ENCODE measurements around the gene DLK1.

Gene DLK1

GRCh38 chr14:100726550-100727085, at the start of gene DLK1:
DLK1 (plus strand) TSS chr14:100726892; CDS start chr14:100727069, 177 bp downstream.
- no peak within 1 kb of the TSS for H3K4me3 Mint-ChIP-seq
- no peak within 1 kb of the TSS for H3K27ac Mint-ChIP-seq
- H3K9me3 Mint-ChIP-seq (ENCODE audit: low read depth), result no peaks in the 10 kb centered on the region
- no peaks in the 10 kb centered on the region for H3K4me1 Mint-ChIP-seq (ENCODE audit: low read depth)
- no peaks in the 10 kb centered on the region for H3K36me3 Mint-ChIP-seq
- peaks cover 27% of the 10 kb centered on the region for H3K27me3 Mint-ChIP-seq

DNA sequence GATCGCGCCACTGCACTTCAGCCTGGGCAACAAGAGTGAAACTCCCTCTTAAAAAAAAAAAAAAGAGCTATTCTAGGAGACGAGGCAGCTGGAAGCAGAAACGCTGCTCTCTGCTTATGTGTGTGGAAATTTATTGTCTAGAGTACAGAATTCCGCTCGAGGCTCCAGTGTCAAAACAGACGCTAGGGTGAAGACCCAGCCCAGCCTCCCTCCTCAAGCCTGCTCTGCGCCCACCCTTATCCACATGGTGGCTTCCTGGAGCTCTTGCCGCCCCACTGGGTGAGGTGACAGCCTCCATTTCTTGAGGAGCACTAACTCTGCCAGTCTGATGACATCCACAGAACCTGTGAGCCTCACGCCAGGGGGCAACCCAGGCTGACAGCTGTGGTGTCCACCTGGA, 49.5 kb upstream of the DLK1 start:
- Mint-ChIP-seq H3K36me3 (no peaks in the 10 kb centered on the region), H3K9me3 (ENCODE audit: low read depth) (no peaks in the 10 kb centered on the region), H3K4me1 (ENCODE audit: low read depth) (peaks cover 3% of the 10 kb centered on the region), H3K27ac (no peak overlapping the region), H3K27me3 (peaks cover 9% of the 10 kb centered on the region), H3K4me3 (no peak overlapping the region)

DNA sequence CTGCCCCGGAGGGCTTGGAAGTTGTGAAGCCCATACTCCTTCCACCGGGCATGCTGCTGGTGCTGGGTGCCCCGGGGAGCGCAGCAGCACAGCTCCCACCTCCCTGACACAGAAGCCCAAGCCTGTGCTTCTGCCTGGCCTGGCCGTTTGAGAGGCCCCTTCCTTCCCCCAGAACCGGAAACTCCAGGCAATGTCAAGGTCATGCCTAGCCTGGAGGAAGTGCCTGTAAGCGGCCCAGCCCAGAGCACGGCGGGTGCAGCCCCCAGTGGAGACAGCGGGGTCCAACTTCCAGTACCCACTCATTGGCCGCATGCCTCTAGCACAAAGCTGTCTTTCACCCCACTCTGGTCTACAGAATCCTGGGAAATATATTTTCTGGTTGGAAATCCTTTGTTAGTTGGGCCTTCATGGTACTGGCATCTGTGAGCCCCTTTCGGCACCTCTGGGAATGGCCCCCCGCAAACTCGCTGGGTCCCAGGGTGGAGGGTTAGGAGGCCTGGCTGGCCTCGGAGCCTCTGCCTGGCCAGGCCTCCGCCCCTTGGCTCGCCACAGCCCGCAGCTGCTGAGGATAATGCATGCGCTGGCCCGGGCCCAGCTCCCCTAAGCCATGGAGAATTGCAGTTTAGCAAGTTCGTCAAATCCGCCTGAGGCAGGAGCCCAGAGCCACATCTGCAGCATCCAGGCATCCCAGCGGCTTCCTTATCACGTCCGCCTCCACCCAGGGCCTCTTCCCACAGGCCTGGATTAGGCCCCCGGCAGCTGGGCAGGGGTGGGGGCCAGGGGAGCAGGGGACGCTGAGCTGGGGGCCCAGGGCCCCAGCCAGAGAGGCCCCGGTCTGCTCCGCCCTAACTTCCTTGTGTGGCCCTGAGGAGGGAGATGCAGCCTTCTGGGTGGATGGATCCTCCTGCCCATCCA, 48.9 kb upstream of the DLK1 start:
- Mint-ChIP-seq H3K4me1 (ENCODE audit: low read depth) (peaks cover 3% of the 10 kb centered on the region), H3K27me3 (peaks cover 6% of the 10 kb centered on the region), H3K4me3 (no peak overlapping the region), H3K27ac (no peak overlapping the region), H3K36me3 (no peaks in the 10 kb centered on the region), H3K9me3 (ENCODE audit: low read depth) (no peaks in the 10 kb centered on the region)

GRCh38 chr14:100678469-100678828, 48.2 kb upstream of the DLK1 start:
- peaks cover 6% of the 10 kb centered on the region for H3K27me3 Mint-ChIP-seq

GRCh38 chr14:100679153-100679552, 47.5 kb upstream of the DLK1 start:
- no peaks in the 10 kb centered on the region for H3K9me3 Mint-ChIP-seq (ENCODE audit: low read depth)
- H3K36me3 Mint-ChIP-seq, result no peaks in the 10 kb centered on the region
- H3K4me1 Mint-ChIP-seq (ENCODE audit: low read depth), result no peaks in the 10 kb centered on the region
- H3K27ac Mint-ChIP-seq, result no peak overlapping the region
- no peak overlapping the region for H3K4me3 Mint-ChIP-seq
- peaks cover 2% of the 10 kb centered on the region for H3K27me3 Mint-ChIP-seq

More at GRCh38 chr14:100678469-100678828, 48.2 kb upstream of the DLK1 start:
- H3K9me3 Mint-ChIP-seq (ENCODE audit: low read depth), result no peaks in the 10 kb centered on the region
- H3K4me3 Mint-ChIP-seq, result no peak overlapping the region
- H3K27ac Mint-ChIP-seq, result no peak overlapping the region
- H3K4me1 Mint-ChIP-seq (ENCODE audit: low read depth), result peaks cover 2% of the 10 kb centered on the region
- H3K36me3 Mint-ChIP-seq, result no peaks in the 10 kb centered on the region

DNA sequence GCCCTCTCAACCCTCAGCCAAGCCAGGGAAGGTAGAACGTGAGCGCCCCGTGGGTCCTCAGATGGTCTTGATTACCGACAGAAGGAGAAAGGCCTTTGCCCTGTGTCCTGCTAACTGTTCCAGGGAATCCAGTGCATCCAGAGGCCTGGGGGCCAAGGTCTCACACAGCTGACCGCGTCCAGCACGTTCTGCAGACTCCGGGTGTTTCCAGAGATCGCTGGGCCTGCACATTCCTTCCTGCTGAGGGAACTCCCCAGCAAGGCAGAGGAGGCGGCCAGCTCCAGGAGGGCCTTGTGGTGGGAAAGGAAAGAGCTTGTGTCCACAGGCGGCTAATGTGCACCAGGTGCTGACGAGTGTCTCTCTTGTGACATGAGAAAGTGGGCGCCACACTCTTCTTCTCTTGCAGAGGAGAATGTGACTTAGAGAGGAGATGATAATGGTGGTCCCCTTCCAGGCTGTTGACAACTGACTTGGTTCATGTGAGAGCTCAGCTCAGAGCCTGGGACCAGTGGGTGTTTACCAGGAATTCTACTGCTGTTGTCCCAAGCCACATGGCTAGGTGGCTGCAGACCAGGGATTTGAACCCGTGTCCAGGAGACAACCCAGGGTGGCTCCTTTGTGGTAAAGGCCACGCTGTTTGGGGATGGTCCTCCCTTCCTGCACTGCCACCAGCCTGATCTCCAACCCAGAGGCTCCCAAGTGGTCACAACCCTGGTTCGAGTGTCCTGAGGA, 46.8 kb upstream of the DLK1 start:
- no peaks in the 10 kb centered on the region for H3K36me3 Mint-ChIP-seq
- no peak overlapping the region for H3K4me3 Mint-ChIP-seq
- peaks cover 2% of the 10 kb centered on the region for H3K27me3 Mint-ChIP-seq
- H3K9me3 Mint-ChIP-seq (ENCODE audit: low read depth), result no peaks in the 10 kb centered on the region
- H3K27ac Mint-ChIP-seq, result no peak overlapping the region
- H3K4me1 Mint-ChIP-seq (ENCODE audit: low read depth), result no peaks in the 10 kb centered on the region

DNA sequence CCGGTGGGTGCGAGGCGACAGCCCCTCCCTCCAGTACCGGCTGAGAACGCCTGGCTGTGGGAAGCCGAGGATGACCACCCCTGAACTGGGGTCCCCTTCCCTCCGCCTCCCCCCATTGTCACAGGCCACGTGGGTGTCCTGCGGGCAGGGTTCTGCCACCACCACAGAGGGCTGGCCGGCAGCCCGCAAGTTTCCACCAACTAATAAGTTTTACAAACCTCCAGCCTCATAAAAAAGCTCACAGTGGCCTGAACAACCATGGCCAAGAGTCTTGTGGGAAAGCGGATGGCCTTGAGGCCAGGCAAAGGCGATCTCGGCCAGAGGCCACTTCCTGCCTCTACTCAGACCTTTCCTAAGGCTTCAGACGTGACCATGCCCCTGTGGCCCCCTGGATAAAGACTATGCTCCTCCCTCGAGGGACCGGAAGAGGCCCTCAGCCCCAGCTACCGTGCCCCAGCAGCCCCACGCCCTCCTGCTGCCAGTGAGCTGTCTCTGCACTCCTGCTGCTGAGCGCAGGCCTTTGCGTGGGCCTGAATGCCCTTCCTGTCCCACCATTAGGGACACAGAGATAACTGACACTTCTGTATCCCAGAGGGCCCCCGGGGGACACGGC, 46.1 kb upstream of the DLK1 start:
- Mint-ChIP-seq H3K27ac (no peak overlapping the region), H3K9me3 (ENCODE audit: low read depth) (no peaks in the 10 kb centered on the region), H3K4me1 (ENCODE audit: low read depth) (no peaks in the 10 kb centered on the region), H3K4me3 (no peak overlapping the region), H3K27me3 (no peaks in the 10 kb centered on the region), H3K36me3 (no peaks in the 10 kb centered on the region)

- H3K4me1 Mint-ChIP-seq (ENCODE audit: low read depth), result no peaks in the 10 kb centered on the region
- no peaks in the 10 kb centered on the region for H3K36me3 Mint-ChIP-seq
- H3K9me3 Mint-ChIP-seq (ENCODE audit: low read depth), result no peaks in the 10 kb centered on the region
- no peaks in the 10 kb centered on the region for H3K27me3 Mint-ChIP-seq
- no peak overlapping the region for H3K27ac Mint-ChIP-seq
- H3K4me3 Mint-ChIP-seq, result no peak overlapping the region
Measured at GRCh38 chr14:100681111-100681510, 45.6 kb upstream of the DLK1 start.

GRCh38 chr14:100682749-100683148, 43.9 kb upstream of the DLK1 start:
- Mint-ChIP-seq H3K36me3 (no peaks in the 10 kb centered on the region), H3K27ac (no peak overlapping the region), H3K27me3 (no peaks in the 10 kb centered on the region), H3K4me3 (no peak overlapping the region), H3K4me1 (ENCODE audit: low read depth) (no peaks in the 10 kb centered on the region), H3K9me3 (ENCODE audit: low read depth) (no peaks in the 10 kb centered on the region)

- H3K9me3 Mint-ChIP-seq (ENCODE audit: low read depth), result no peaks in the 10 kb centered on the region
- H3K4me1 Mint-ChIP-seq (ENCODE audit: low read depth), result no peaks in the 10 kb centered on the region
- H3K36me3 Mint-ChIP-seq, result no peaks in the 10 kb centered on the region
- H3K4me3 Mint-ChIP-seq, result no peak overlapping the region
- H3K27me3 Mint-ChIP-seq, result no peaks in the 10 kb centered on the region
- no peak overlapping the region for H3K27ac Mint-ChIP-seq
Measured at GRCh38 chr14:100683578-100683977, 43.1 kb upstream of the DLK1 start.

DNA sequence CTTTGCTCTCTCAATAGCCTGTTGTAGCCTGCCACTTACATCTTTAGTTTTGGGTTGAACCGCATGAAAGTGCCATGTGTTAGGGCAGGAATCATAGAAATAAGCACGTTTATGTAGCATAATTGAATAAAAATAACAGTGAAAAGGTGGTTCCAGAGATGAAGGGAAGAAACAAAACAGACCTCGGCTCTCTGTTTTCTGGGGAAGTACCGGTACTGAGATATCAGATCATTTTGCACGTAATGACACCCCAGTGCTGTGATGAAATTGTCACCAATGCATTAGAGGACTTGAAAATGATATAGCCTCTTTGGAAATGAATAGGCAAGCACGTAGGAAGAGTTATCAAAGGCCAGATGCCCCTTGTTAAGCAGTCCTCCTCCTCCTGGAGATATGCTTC, 42.5 kb upstream of the DLK1 start:
- Mint-ChIP-seq H3K27ac (no peak overlapping the region), H3K9me3 (ENCODE audit: low read depth) (no peaks in the 10 kb centered on the region), H3K4me1 (ENCODE audit: low read depth) (no peaks in the 10 kb centered on the region), H3K4me3 (no peak overlapping the region), H3K27me3 (no peaks in the 10 kb centered on the region), H3K36me3 (no peaks in the 10 kb centered on the region)

DNA sequence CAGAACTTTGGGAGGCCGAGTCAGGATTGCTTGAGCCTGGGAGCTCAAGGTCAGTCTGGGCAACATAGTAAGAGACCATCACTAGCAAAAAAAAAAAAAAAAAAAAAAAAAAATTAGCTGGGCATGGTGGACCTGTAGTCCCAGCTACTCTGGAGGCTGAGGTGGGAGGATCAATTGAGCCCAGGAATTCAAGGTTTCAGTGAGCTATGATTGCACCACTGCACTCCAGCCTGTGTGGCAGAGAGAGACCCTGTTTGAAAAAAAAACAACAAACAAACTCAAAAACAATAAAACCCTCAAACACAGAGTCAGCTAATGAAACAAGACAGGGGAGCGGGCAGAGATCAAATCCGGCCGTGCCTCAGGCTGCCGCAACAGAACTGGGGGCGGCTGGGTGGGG, 41.7 kb upstream of the DLK1 start:
- Mint-ChIP-seq H3K4me3 (no peak overlapping the region), H3K4me1 (ENCODE audit: low read depth) (no peaks in the 10 kb centered on the region), H3K27me3 (no peaks in the 10 kb centered on the region), H3K9me3 (ENCODE audit: low read depth) (no peaks in the 10 kb centered on the region), H3K36me3 (no peaks in the 10 kb centered on the region), H3K27ac (no peak overlapping the region)

GRCh38 chr14:100686858-100687257, 39.8 kb upstream of the DLK1 start:
- Mint-ChIP-seq H3K9me3 (ENCODE audit: low read depth) (no peaks in the 10 kb centered on the region), H3K27me3 (no peaks in the 10 kb centered on the region), H3K36me3 (no peaks in the 10 kb centered on the region), H3K27ac (no peak overlapping the region), H3K4me1 (ENCODE audit: low read depth) (no peaks in the 10 kb centered on the region), H3K4me3 (no peak overlapping the region)

GRCh38 chr14:100687386-100687785, 39.3 kb upstream of the DLK1 start:
- Mint-ChIP-seq H3K36me3 (no peaks in the 10 kb centered on the region), H3K9me3 (ENCODE audit: low read depth) (no peaks in the 10 kb centered on the region), H3K4me3 (no peak overlapping the region), H3K27me3 (no peaks in the 10 kb centered on the region), H3K27ac (no peak overlapping the region), H3K4me1 (ENCODE audit: low read depth) (no peaks in the 10 kb centered on the region)

GRCh38 chr14:100688051-100688450, 38.6 kb upstream of the DLK1 start:
- H3K36me3 Mint-ChIP-seq, result no peaks in the 10 kb centered on the region
- H3K27me3 Mint-ChIP-seq, result peaks cover 2% of the 10 kb centered on the region
- H3K27ac Mint-ChIP-seq, result no peak overlapping the region
- H3K4me3 Mint-ChIP-seq, result no peak overlapping the region
- no peaks in the 10 kb centered on the region for H3K4me1 Mint-ChIP-seq (ENCODE audit: low read depth)
- no peaks in the 10 kb centered on the region for H3K9me3 Mint-ChIP-seq (ENCODE audit: low read depth)

All from activated naive CD8-positive, alpha-beta T cell (primary cell).